Prostate gland (tissue), 2 donors: Measurements from ENCODE around the gene NEDD4. TPM values are rescaled to one million over a fixed set of nuclear protein-coding genes. Genes with fewer than 3 reads are reported as not detected.

ENCODE experiments used
- DNase-seq: peaks from one replicate; pipeline ENCODE4 v3.0.0-alpha.2; 2019; ENCODE audit warnings: low spot score
- H3K27ac ChIP-seq, 2 donors: fragments of 200-600 bp; sonication (generic); 2 replicates each; pipeline ENCODE4 v1.5.1; 2017 to 2019
- H3K27me3 ChIP-seq: fragments of 200-600 bp; sonication (generic); replicated peaks from 2 replicates; pipeline ENCODE4 v1.5.1; 2019; ENCODE audit not compliant: insufficient read depth
- H3K36me3 ChIP-seq, 2 donors: fragments of 200-600 bp; sonication (generic); 1 replicate in 1 of 2; 2 replicates in 1 of 2; pipeline versions ENCODE4 v1.5.1 to v1.8.1; 2017 to 2019
- H3K4me1 ChIP-seq: fragments of 200-600 bp; sonication (generic); replicated peaks from 2 replicates; pipeline ENCODE4 v1.5.1; 2019
- H3K4me3 ChIP-seq, 2 donors: fragments of 200-600 bp; sonication (generic); 2 replicates each; pipeline ENCODE4 v1.5.1; 2017 to 2019
- H3K9me3 ChIP-seq: fragments of 200-600 bp; sonication (generic); 2 replicates; pipeline ENCODE4 v1.5.1; 2017
- CTCF ChIP-seq, 4 experiments: fragments of 200-600 bp in 2 of 4; fragments of 450-650 bp in 2 of 4; sonication (generic) in 2 of 4; IDR thresholded peaks; 1 replicate in 3 of 4; 2 replicates in 1 of 4; pipeline ENCODE4 v1.5.1; 2016 to 2019; ENCODE audit warnings: antibody characterized with exemption in 4 of 4, mild to moderate bottlenecking in 2 of 4, moderate library complexity in 2 of 4
- POLR2A ChIP-seq: fragments of 450-650 bp; IDR thresholded peaks from one replicate; pipeline ENCODE4 v1.6.1; 2016; ENCODE audit warnings: antibody characterized with exemption, mild to moderate bottlenecking
- POLR2AphosphoS5 ChIP-seq: sonication (generic); formaldehyde crosslinking; IDR thresholded peaks from one replicate; pipeline ENCODE4 v1.6.1; 2017; ENCODE audit warnings: antibody characterized with exemption
- WGBS: methylation state at CpG from one replicate; pipeline ENCODE4 v1.1.5; 2018; 5-methylcytosine and 5-hydroxymethylcytosine counted together
- intact Hi-C: fragments of 100-400 bp; cut with DNase I; formaldehyde crosslinking; loops from one replicate; pipeline ENCODE4 v1.14.2; 2022
- total RNA-seq, 2 donors: library from RNA; depleted of rRNA; stranded (reverse); fragments of >200 nt; gene quantifications; one replicate each; pipeline ENCODE4 v1.1.0, GENCODE V29; 2016

NEDD4 gene
- total RNA-seq, 2 donors from 2014 or later = 9.5 to 14.8 TPM

GRCh38 chr15:55968923-55969322 lies 24.5 kb downstream of the NEDD4 start:
- no peaks in the 10 kb centered on the region for H3K36me3 ChIP-seq
- H3K9me3 ChIP-seq = no peaks in the 10 kb centered on the region
- WGBS = 91% methylated on average over 4 of the region's 4 CpGs
- TF ChIP-seq POLR2A (no peak), CTCF (IDR thresholded peaks at IDR 0.05) (no peak), POLR2AphosphoS5 (no peak)
- no peak overlapping the region for H3K27ac ChIP-seq
- no peaks in the 10 kb centered on the region for H3K4me1 ChIP-seq
- no peaks in the 10 kb centered on the region for H3K27me3 ChIP-seq
- intact Hi-C loops = no loop called here
- no peak overlapping the region for H3K4me3 ChIP-seq
- no peak for DNase-seq

GRCh38 chr15:55965091-55965490 lies 28.3 kb downstream of the NEDD4 start:
- DNase-seq = no peak
- no peak overlapping the region for H3K27ac ChIP-seq
- no peak overlapping the region for H3K4me3 ChIP-seq
- no peaks in the 10 kb centered on the region for H3K27me3 ChIP-seq
- H3K9me3 ChIP-seq = no peaks in the 10 kb centered on the region
- H3K4me1 ChIP-seq = no peaks in the 10 kb centered on the region
- intact Hi-C loops = no loop called here
- H3K36me3 ChIP-seq = no peaks in the 10 kb centered on the region
- TF ChIP-seq POLR2AphosphoS5 (no peak), CTCF (IDR thresholded peaks at IDR 0.05) (no peak), POLR2A (no peak)
- WGBS = 71% methylated on average over 3 of the region's 3 CpGs

- intact Hi-C loops = no loop called here
- no peak overlapping the region for H3K4me3 ChIP-seq
- H3K27me3 ChIP-seq = no peaks in the 10 kb centered on the region
- no peaks in the 10 kb centered on the region for H3K9me3 ChIP-seq
- no peaks in the 10 kb centered on the region for H3K36me3 ChIP-seq
- H3K27ac ChIP-seq = no peak overlapping the region
- no peak for DNase-seq
- no peaks in the 10 kb centered on the region for H3K4me1 ChIP-seq
- TF ChIP-seq POLR2AphosphoS5 = no peak
- no peak for TF ChIP-seq CTCF (IDR thresholded peaks at IDR 0.05)
- no peak for TF ChIP-seq POLR2A
- 47% methylated on average over 2 of the region's 2 CpGs for WGBS
Observed at GRCh38 chr15:55960946-55961345, 32.5 kb downstream of the NEDD4 start.

GRCh38 chr15:55959744-55960447 lies 33.5 kb downstream of the NEDD4 start:
- no peaks in the 10 kb centered on the region for H3K27me3 ChIP-seq
- TF ChIP-seq POLR2A (no peak), CTCF (IDR thresholded peaks at IDR 0.05) (no peak), POLR2AphosphoS5 (no peak)
- H3K36me3 ChIP-seq = no peaks in the 10 kb centered on the region
- intact Hi-C loops = no loop called here
- no peak overlapping the region for H3K27ac ChIP-seq
- WGBS = 77% methylated on average over 4 of the region's 4 CpGs
- H3K4me3 ChIP-seq = no peak overlapping the region
- DNase-seq = no peak
- no peaks in the 10 kb centered on the region for H3K9me3 ChIP-seq
- H3K4me1 ChIP-seq = no peaks in the 10 kb centered on the region

- Histone ChIP-seq H3K9me3 (no peaks in the 10 kb centered on the region), H3K36me3 (no peaks in the 10 kb centered on the region), H3K4me3 (no peak overlapping the region), H3K27ac (no peak overlapping the region), H3K27me3 (no peaks in the 10 kb centered on the region), H3K4me1 (no peaks in the 10 kb centered on the region)
- WGBS = 52% methylated on average over 1 of the region's 1 CpG
- intact Hi-C loops = no loop called here
- no peak for DNase-seq
- no peak for TF ChIP-seq POLR2AphosphoS5
Observed at GRCh38 chr15:55958349-55958748, 35.1 kb downstream of the NEDD4 start.
